ENCODE data around the gene MISP3.

The MISP3 gene

GRCh38 chr19:14053500-14053899 lies 19.1 kb upstream of the MISP3 start:
- no peak for DNase-seq (ENCODE audit: low spot score)

GRCh38 chr19:14054099-14054498 lies 18.5 kb upstream of the MISP3 start:
- DNase-seq (ENCODE audit: low spot score), result no peak

- DNase-seq (ENCODE audit: low spot score), result no peak
Measured at GRCh38 chr19:14054721-14055120, 17.9 kb upstream of the MISP3 start.

GRCh38 chr19:14055396-14055795 lies 17.2 kb upstream of the MISP3 start:
- DNase-seq (ENCODE audit: low spot score), result no peak

GRCh38 chr19:14056069-14056666 lies 16.4 kb upstream of the MISP3 start:
- no peak for DNase-seq (ENCODE audit: low spot score)

- DNase-seq (ENCODE audit: low spot score), result no peak
Measured at GRCh38 chr19:14056741-14057356, 15.7 kb upstream of the MISP3 start.

GRCh38 chr19:14058182-14059092 lies 14.1 kb upstream of the MISP3 start:
- no peak for DNase-seq (ENCODE audit: low spot score)

- DNase-seq (ENCODE audit: low spot score), result peak; percentile 70
Measured at GRCh38 chr19:14059093-14059480, 13.5 kb upstream of the MISP3 start.

GRCh38 chr19:14059652-14060155 lies 12.9 kb upstream of the MISP3 start:
- no peak for DNase-seq (ENCODE audit: low spot score)

- no peak for DNase-seq (ENCODE audit: low spot score)
Measured at GRCh38 chr19:14061081-14061749, 11.4 kb upstream of the MISP3 start.

GRCh38 chr19:14061751-14062557 lies 10.6 kb upstream of the MISP3 start, which contains the start of gene PALM3:
Gene PALM3, minus strand, starts transcription at chr19:14062076. Its CDS starts 96 bp downstream, at chr19:14061980.
- DNase-seq (ENCODE audit: low spot score), result no peak

GRCh38 chr19:14062558-14062855 lies 10.1 kb upstream of the MISP3 start:
- no peak for DNase-seq (ENCODE audit: low spot score)

- DNase-seq (ENCODE audit: low spot score), result no peak
Measured at GRCh38 chr19:14063105-14063504, 9.5 kb upstream of the MISP3 start.

- DNase-seq (ENCODE audit: low spot score), result no peak
Measured at GRCh38 chr19:14066134-14066533, 6.5 kb upstream of the MISP3 start.

GRCh38 chr19:14070268-14071050 lies 2.1 kb upstream of the MISP3 start:
- no peak for DNase-seq (ENCODE audit: low spot score)

GRCh38 chr19:14073261-14073924 lies 807 bp downstream of the MISP3 start:
- peak; percentile 84 for DNase-seq (ENCODE audit: low spot score)

GRCh38 chr19:14073925-14074838 lies 1.6 kb downstream of the MISP3 start:
- no peak for DNase-seq (ENCODE audit: low spot score)

GRCh38 chr19:14078411-14078810 lies 5.8 kb downstream of the MISP3 start:
- no peak for DNase-seq (ENCODE audit: low spot score)

Measured in iPS-NIHi11 (cell line).